ENCODE measurements around the gene XRCC4.

The XRCC4 gene

DNA sequence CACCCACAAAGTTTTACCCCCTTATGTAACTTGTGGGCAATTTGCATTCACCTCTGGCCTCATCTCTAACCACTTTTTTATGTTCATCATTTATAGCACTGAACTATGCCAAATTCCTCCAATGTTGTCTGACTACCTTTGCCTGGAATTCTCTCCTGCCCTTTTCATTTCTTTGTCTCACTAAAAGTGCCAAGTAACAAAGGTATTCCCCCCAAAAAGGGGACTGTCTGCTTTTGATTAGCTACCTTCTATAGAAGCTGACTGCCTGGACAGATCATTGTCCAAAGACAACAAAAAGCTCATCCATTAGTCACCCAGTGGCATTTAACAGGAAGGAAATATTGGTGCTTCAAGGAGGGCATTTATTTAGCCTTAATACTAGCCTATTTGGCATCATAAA, 204.3 kb downstream of the XRCC4 start:
- DNase-seq = no peak

DNA sequence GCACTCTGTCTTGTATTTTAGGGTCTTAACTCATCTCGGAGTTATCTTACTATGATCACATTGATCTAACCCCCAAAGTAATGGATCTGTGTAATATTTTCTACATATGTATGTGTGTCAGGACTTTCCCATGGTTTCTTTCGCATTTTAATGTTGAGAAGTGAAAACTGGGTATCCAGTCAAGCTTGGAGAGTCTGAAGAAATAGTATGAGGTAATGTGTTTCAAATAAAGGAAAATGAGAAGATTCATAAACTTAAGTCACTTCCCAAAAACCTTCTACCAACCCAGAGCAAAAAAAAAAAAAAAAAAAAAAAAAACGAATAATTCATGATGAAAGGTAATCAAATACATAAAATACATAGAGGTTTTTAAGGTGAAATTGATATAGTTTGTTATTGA, 206.4 kb downstream of the XRCC4 start:
- DNase-seq = no peak

- DNase-seq = no peak
These were observed 208.5 kb downstream of the XRCC4 start for GRCh38 chr5:83285661-83286398.

DNA sequence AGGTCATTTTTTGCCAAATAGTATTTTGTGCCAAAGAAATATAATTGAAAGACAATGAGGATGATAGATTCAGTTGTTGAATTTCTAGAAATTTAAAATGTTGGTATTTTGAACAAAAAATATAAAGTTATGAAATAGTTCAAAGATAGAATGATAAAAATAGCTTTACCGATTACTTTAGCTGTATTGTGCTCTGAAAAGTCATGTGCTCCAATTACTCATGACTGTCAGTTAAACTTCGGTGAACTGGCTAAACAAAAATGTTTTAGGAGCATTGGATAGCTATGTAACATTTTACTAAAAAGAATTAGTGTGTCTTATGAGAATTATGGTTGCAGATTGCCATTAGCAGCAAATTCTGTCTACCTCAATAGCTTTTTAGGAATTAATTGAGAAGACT, 216.9 kb downstream of the XRCC4 start:
- no peak for DNase-seq

DNA sequence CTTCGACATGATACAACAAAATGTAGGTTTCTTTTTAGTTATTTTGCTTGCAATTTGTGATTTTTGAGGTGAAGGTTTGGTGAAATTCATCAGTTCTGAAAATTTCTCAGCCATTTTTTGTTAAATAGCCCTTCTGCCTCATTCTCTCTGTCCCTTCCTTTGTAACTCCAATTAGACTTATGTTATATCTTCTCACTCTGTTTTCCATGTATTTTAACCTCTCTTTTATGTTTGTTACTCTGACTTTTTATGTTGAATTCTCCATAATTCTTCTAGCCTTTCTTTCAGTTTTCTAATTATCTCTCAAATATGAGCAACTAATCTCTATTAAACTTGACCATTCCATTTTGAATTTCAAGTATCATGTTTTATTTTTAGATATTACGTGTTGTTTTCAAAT, 222.0 kb downstream of the XRCC4 start:
- no peak for DNase-seq

GRCh38 chr5:83306572-83307241, 229.4 kb downstream of the XRCC4 start:
- DNase-seq = no peak

DNA sequence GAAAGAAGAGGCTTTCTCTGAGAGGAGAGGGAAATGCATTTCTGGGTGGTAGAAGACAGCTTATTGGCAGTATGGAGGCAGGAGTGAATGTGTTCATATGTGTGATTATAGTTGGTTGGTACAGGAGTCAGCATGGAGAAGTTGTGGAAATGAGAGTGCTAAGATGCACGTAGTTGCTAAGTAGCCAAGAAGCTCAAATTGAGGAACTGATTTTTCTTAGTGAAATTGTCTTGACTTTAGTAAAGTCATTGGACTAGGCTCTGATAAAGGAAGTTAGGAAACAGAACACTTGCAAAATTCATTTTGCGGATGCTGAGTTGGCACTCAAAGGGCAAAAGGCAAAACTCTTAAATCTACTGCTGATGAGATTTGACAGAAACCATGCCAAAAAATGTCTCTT, 235.3 kb downstream of the XRCC4 start:
- DNase-seq = no peak

DNA sequence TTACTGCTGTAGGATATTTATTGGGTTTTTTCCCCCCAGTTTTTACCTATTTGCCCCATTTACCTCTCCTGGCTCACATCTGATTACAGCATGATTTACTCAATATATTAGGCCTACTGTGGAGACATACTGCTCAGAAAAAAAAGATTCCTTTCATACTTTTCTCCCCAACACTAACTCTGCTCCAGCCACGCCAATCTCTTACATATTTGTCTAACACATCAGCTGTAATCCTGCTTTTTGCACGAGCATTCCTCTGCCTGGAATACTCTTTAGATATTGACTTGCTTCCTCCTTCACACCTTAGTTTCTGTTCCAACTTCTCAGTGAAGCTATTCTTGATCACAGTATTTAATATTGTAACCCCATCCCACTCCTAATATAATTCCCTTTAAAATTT, 236.1 kb downstream of the XRCC4 start:
- DNase-seq = no peak

GRCh38 chr5:83321483-83322055, 244.2 kb downstream of the XRCC4 start:
- DNase-seq = no peak

DNA sequence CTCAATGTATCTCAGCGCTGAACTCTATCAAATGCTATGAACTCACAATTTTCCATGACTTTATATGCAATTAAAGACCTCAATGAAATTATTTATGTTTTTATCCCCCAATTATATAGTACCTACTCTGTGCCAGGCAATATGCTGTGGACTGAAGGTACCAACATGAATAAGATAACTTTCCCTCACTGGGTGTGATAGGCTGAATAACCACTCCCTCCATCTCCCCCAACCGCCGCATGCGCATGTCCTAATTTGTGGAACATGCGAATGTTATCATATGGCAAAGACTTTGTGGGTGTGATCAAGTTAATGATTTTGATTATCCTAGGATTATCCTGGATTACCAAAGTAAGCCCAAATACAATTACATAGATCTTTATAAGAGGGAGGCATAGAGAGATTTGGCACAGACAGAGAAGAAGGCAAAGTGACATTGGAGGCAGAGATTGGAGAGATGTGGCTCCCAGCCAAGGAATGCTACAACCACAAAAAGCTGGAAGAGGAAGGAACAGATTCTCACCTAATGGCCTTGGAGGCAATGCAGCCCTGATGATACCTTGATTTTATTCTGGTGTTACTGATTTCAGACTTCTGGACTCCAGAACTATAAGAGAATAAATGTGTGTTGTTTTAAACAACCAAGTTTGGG, 245.1 kb downstream of the XRCC4 start:
- no peak for DNase-seq

DNA sequence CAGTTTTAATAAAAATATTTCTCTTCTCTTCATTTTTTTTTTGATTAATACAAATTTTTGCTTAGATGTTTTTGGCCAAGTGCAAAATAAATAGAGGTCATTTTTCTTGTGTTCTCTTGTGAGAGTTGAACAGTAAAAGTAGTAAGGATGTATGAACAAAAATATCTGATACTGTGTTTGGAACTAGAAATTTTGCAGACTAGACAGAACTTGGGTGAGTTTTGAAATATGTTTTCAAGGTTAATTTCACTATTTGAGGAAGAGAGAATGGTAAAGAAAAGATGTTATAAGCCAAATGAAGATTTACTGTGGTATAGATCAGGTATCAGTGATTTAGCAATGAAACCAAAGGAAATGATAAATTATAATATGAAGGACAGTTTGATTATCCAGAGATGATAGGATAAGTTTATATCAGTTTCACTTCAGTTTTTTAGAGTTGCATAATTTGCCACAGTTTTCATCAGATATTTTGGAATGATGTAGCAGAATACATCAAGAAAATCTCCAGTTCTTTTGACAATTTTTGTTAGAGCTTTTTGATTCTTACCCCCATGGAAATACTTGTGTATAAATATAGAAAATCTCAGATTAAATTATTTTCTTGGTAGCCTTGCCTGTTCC, 246.3 kb downstream of the XRCC4 start:
- DNase-seq = no peak

GRCh38 chr5:83331842-83332241, 254.5 kb downstream of the XRCC4 start:
- no peak for DNase-seq

DNA sequence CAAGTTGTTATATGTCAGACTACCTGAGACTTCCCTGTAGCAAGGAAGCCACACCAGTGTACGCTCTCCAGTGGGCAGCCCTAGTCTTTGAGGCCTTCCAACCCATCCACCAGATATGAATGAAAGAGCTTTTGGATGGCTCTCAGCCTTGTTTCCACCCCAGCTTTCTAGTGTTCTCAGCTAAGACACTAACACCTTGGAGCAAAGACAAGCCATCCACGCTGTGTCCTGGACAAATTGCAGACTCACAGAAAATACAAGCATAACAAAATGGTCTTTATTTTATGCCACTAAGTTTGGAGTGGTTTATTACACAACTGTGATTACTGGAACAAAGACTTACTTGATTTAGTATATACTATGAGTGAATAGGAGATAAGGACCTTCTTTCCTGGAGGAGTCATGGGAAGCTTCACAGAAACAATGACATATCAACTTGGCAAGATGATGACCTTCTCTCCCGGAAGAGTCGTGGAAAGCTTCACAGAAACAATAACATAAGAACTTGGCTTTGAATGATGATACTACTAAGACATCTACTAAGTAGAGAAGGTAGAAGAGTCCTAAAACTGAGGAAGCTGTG, 260.2 kb downstream of the XRCC4 start:
- DNase-seq = no peak

DNA sequence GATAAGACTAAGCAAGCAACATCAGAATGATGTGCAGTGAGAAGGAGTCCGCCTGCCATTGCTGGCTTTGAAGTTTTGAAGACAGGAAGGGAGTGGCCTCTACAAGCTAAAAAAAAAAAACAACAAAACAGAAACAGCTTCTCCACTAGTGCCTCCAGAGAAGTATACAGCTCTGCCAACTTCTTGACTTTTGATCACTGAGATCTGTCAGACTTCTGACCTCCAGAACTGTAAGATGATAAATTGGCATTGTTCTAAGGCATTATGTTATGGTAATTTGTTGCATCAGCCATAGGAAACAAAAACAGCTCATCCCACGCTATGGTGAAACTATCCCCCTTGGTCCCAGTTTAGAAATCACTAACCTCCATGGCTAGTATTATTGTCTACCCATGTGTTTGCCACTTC, 263.2 kb downstream of the XRCC4 start:
- no peak for DNase-seq

- DNase-seq = no peak
These were observed 264.5 kb downstream of the XRCC4 start for GRCh38 chr5:83341815-83342334.

- no peak for DNase-seq
These were observed 265.1 kb downstream of the XRCC4 start for GRCh38 chr5:83342465-83342864.

GRCh38 chr5:83343299-83343698, 266.0 kb downstream of the XRCC4 start:
- peak; percentile 36 for DNase-seq

DNA sequence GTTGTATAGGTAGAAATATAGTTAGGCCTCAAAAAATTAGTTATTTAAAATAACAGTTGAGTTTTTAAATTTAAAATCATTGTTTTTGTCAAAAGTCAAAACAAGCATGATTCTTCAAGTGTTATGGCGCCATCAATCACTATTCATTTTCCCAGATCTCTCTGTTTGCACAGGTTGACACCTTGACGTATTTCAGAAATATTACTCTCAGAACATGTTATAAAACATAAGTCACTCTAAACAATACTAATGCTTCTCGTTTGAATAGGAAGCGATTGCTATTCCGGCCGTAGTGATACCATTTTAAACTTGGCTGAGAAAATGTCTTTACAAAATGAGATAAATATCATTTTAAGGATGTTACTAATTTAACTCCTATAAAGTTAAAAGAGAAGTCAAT, 268.1 kb downstream of the XRCC4 start:
- no peak for DNase-seq

DNA sequence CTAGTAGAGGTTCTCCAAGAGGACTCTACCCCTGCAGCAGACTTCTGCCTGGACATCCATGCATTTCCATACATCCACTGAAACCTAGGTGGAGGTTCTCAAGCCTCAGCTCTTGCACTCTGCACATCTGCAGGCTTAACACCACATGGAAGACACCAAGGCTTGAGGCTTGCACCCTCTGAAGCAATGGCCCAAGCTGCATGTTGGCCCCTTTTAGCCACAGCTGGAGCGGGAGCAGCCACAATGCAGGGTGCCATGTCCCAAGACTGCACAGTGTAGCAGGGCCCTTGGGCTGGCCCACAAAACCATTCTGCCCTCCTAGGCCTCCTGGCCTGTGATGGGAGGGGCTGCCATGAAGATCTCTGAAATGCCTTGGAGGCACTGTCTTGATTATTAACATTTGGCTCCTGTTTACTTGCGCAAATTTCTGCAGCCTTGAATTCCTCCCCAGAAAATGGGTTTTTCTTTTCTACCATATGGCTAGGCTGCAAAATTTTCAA, 271.0 kb downstream of the XRCC4 start:
- DNase-seq = no peak

DNA sequence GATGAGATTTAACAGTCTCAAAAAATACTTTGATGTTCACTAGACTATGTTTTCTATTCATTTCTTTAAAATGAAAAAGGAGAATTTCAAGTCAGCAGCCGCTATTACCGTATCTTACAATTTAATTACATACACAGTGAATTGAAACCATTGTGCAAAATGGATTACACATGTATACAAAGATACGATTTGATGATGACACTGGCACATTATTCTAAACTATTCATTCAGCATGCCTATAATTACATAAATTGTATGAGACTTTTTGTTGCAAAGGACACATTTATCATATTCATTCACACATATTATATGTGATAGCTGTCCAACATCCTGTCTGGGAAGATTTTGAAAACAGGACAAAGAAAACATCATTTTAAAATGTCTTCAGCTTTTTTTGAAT, 275.9 kb downstream of the XRCC4 start:
- no peak for DNase-seq

DNA sequence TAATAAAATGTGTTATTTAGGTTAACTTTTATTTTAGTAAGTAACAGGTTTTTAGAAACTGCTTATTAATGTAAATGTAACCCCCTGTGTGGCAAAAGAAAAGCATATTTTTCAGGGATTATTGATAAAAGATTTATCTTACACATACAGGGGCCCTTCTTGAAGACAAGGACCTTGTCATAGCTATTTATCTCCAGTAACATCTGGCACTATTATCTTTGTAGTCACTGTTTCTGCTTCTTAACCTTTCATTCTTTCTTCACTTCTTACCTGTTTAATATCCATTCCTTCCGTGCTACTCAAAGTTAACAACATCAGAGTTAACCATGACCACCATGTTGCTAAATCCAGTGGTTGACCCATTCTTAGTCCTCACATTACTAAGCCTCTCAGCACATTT, 276.4 kb downstream of the XRCC4 start:
- no peak for DNase-seq

DNA sequence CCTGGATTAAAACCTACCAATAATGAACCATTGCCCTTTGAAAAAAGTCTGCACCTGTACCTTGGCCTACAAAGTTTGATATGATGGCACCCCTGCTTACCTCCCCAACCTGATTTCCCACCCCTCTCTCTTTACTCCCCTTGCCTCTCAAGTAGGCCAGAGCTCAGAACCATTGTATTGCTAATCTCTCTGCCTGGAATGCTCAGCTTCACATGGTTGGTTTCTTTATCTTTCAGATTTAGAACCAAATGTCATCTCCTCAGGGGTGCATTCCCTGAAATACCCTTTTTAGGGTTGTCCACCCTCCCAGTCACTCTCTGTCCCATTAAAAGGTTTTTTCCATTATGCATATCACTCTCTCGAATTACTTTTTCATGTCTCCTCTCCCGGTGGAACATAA, 277.6 kb downstream of the XRCC4 start:
- DNase-seq = no peak
